ENCODE results near the gene UBAC2.

GRCh38 chr13:99258946-99259345 lies 58.3 kb downstream of the UBAC2 start:
- TF ChIP-seq CTCF (conservative IDR thresholded peaks at IDR 0.05 in 1 of 2, IDR thresholded peaks at IDR 0.05 in 1 of 2; ENCODE audit: low read depth in 1 of 2, low read length in 2 of 2) (no peak), EZH2 (IDR thresholded peaks at IDR 0.05; ENCODE audit: low read length, missing control alignments) (no peak)

Data from fibroblast of lung (primary cell).